Epithelial cell of prostate (primary cell): ENCODE measurements around the gene TMC4.
"Not testable (repeated sequence)": the region's sequence is repeated elsewhere in the genome, so short reads cannot be mapped to it uniquely, and the experiment has no call there.

Source experiments
- DNase-seq: peaks from one replicate; pipeline ENCODE4 v3.0.0-alpha.2; 2011; ENCODE audit warnings: low read depth, low spot score
- H3K27ac ChIP-seq: fragments of 450-650 bp; 2 replicates; pipeline ENCODE4 v1.5.1; 2017; ENCODE audit warnings: mild to moderate bottlenecking

Gene TMC4, protein sequence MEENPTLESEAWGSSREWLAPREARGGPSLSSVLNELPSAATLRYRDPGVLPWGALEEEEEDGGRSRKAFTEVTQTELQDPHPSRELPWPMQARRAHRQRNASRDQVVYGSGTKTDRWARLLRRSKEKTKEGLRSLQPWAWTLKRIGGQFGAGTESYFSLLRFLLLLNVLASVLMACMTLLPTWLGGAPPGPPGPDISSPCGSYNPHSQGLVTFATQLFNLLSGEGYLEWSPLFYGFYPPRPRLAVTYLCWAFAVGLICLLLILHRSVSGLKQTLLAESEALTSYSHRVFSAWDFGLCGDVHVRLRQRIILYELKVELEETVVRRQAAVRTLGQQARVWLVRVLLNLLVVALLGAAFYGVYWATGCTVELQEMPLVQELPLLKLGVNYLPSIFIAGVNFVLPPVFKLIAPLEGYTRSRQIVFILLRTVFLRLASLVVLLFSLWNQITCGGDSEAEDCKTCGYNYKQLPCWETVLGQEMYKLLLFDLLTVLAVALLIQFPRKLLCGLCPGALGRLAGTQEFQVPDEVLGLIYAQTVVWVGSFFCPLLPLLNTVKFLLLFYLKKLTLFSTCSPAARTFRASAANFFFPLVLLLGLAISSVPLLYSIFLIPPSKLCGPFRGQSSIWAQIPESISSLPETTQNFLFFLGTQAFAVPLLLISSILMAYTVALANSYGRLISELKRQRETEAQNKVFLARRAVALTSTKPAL

GRCh38 chr19:54172471-54173358, at the start of gene TMC4:
TMC4 (minus strand) TSS chr19:54173160; CDS start chr19:54173117, 43 bp downstream.
- DNase-seq, result no peak

GRCh38 chr19:54221947-54222346, 49.0 kb upstream of the TMC4 start:
- DNase-seq, H3K27ac ChIP-seq: not testable (repeated sequence)

More at GRCh38 chr19:54172471-54173358, at the start of gene TMC4:
- H3K27ac ChIP-seq, result peak within 1 kb of the TSS; percentile 74

DNA sequence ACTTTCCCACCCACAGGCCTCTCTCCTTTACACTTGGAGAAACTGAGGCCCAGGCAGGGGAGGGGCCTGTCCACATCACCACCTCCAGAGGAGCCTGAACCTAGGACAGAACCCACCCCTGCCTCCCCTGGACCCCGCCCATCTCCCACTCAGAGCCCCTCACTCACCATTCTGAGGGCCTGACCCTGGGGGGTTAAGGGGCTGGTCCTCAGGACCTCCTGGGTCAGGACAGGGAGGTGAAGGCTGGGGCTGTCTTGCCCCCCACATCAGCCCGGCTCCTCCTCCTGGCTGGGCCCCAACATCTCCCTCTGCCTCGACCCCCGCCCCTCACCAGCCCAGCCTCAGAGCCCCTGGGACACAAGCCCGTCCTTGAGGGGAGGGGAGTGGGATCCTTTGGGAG, 46.7 kb upstream of the TMC4 start:
- not testable (repeated sequence) for H3K27ac ChIP-seq, DNase-seq

DNA sequence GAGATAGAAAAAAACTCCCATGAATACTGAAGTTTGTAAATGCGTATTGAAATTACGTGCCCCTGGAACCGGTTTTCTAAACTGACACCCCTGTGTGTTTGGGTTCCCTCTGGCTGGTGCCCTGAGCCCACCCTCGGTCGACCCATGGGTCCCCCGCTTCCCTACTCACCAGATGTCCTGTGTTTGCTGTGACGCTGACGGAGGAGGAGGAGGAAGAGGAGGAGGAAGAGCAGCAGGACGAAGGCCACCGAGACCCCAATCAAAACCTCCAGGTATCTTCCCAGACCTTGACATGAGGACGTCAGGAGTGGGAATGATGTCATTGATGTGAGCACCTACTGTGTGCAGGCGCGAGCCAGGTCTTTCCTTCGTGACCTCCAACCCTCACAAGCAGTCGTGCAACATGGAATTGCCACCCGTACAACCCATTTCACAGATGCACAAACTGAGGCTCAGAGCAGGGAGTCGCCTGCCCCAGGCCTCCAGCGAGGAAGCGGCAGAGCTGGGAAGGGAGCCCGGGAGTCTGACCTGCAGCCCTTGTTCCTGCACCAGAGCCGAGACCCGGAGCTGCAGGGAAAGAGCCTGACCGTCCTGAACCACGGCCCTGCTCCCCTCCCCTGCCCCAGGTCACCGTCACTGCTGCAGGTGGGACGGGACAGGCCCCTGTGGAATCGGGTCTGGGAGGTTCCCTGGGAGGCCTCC, 46.2 kb upstream of the TMC4 start:
- no peak overlapping the region for H3K27ac ChIP-seq

DNA sequence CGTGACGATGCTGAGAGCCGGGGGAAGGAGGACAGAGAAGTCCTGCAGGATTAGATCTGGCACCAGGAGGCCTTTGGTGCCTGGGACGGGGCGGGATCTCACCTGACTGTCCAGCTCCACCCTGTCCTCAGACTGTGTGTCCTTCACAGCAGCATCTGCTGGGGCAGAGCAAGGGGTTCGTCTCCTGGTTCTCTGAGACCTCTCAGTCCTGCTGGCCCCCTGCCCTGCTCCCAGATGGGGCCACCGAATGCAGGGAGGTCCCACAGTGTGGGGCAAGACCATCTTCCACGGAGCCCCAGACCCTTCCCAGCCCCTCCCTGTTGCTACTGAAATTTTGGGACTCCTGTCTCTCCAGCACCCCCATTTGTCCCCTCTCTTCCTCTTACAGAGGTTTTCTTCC, 45.3 kb upstream of the TMC4 start:
- no peak for DNase-seq
- H3K27ac ChIP-seq, result no peak overlapping the region

More for the DNA sequence above, 46.2 kb upstream of the TMC4 start:
- DNase-seq, result no peak

GRCh38 chr19:54217517-54218247, 44.7 kb upstream of the TMC4 start:
- not testable (repeated sequence) for DNase-seq, H3K27ac ChIP-seq

- no peak for DNase-seq
- no peak overlapping the region for H3K27ac ChIP-seq
Measured at GRCh38 chr19:54216869-54217268, 43.9 kb upstream of the TMC4 start.

DNA sequence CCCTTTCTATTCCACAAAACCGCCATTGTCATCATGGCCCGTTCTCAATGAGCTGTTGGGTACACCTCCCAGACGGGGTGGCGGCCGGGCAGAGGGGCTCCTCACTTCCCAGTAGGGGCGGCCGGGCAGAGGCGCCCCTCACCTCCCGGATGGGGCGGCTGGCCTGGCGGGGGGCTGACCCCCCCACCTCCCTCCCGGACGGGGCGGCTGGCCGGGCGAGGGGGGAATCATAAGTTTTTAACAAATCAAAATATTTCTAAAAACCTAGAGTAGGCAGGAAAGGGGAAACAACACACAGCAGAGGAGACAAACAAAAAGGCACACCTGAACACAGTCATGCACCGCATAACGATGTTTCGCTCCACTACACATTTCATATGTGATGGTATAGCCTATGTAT, 41.8 kb upstream of the TMC4 start:
- DNase-seq, result not testable (repeated sequence)

GRCh38 chr19:54214217-54214616, 41.3 kb upstream of the TMC4 start:
- DNase-seq, H3K27ac ChIP-seq: not testable (repeated sequence)

More for the DNA sequence above, 41.8 kb upstream of the TMC4 start:
- H3K27ac ChIP-seq, result not testable (repeated sequence)

GRCh38 chr19:54211235-54211634, 38.3 kb upstream of the TMC4 start:
- DNase-seq, result no peak
- no peak overlapping the region for H3K27ac ChIP-seq

- peak; percentile 92 for DNase-seq
- peak overlapping the region; percentile 64 for H3K27ac ChIP-seq
Measured at GRCh38 chr19:54209811-54210494, 37.0 kb upstream of the TMC4 start.

- DNase-seq, result no peak
- peak overlapping the region; percentile 64 for H3K27ac ChIP-seq
Measured at GRCh38 chr19:54209058-54209810, 36.3 kb upstream of the TMC4 start.

GRCh38 chr19:54208784-54209057, 35.8 kb upstream of the TMC4 start:
- H3K27ac ChIP-seq, result peak overlapping the region; percentile 64
- no peak for DNase-seq

GRCh38 chr19:54207983-54208783, 35.2 kb upstream of the TMC4 start:
- no peak for DNase-seq
- peak overlapping the region; percentile 64 for H3K27ac ChIP-seq

DNA sequence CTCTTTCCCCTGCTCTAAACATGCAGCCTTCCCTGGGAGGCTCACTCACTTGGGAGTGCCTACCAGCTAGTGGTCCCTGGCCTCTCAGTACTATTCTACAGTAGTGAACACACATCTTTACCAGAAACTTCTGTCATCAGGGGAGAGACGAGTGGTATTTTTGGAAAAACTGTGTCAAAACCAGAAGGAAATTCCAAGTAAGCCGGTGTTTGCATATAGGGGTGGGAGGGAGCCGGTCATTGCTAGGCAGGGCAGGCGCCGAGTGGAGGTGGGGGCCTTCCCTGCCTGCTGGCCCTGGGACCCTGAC, 34.7 kb upstream of the TMC4 start:
- DNase-seq, result no peak
- peak overlapping the region; percentile 64 for H3K27ac ChIP-seq

DNA sequence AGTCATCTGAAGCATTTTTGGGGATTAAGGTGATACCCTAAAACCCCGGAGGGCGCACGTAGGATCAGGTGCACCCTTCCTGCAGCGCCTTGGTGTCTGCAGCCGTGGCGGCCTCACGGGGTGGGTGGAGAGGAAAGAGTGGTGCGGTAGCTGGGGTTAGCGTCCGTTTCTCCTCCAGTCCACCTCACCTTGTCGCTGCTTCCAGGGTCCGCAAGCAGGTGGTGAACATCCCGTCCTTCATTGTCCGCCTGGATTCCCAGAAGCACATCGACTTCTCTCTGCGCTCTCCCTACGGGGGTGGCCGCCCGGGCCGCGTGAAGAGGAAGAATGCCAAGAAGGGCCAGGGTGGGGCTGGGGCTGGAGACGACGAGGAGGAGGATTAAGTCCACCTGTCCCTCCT, 34.2 kb upstream of the TMC4 start:
- DNase-seq, H3K27ac ChIP-seq: not testable (repeated sequence)

- no peak for DNase-seq
- H3K27ac ChIP-seq, result no peak overlapping the region
Measured at GRCh38 chr19:54206831-54207177, 33.8 kb upstream of the TMC4 start.
